HG03342 (cell line): ENCODE data around the gene ATG16L2.

ENCODE experiments used
- ATAC-seq: cut with Tn5 transposase; IDR thresholded peaks from one replicate; pipeline ENCODE4 v1.9.1; 2021; ENCODE audit warnings: mild to moderate bottlenecking, moderate library complexity; ENCODE audit not compliant: unreplicated experiment

ATG16L2 gene

GRCh38 chr11:72869831-72870230 lies 55.6 kb downstream of the ATG16L2 start:
- ATAC-seq = no peak

- ATAC-seq = no peak
Measured at GRCh38 chr11:72871119-72871518, 56.9 kb downstream of the ATG16L2 start.

GRCh38 chr11:72872012-72872411 lies 57.8 kb downstream of the ATG16L2 start:
- no peak for ATAC-seq

DNA sequence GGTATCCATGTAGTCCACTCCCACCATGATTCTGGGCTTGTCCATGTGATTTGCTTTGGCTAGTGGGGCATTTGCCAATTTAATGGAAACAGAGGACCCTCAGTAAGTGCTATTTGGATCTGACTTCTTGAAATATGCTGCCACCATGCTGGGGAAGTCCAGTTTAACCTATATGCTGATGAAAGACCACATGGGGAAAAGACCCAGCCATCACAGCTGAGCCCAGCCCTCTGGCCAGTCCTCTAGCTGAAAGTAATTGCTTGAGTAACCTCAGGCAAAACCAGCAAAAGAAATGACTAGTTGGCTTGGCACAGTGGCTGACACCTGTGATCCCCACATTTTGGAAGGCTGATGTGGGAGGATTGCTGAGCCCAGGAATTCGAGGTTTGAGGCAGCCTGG lies 61.5 kb downstream of the ATG16L2 start:
- no peak for ATAC-seq

- ATAC-seq = no peak
Measured at GRCh38 chr11:72876147-72876546, 61.9 kb downstream of the ATG16L2 start.
